Esophagus muscularis mucosa (tissue), 4 donors: Measurements from ENCODE around the gene KSR1.

Experiments
- CTCF ChIP-seq, 3 experiments: fragments of 200-600 bp in 2 of 3; fragments of 450-650 bp in 1 of 3; sonication (generic) in 2 of 3; IDR thresholded peaks; one replicate each; pipeline ENCODE4 v1.5.1; 2017 to 2019; ENCODE audit warnings: antibody characterized with exemption in 3 of 3, mild to moderate bottlenecking in 2 of 3, moderate library complexity in 1 of 3
- EP300 ChIP-seq: sonication (generic); formaldehyde crosslinking; IDR thresholded peaks from one replicate; pipeline ENCODE4 v1.6.1; 2017; ENCODE audit warnings: antibody characterized with exemption
- POLR2A ChIP-seq: fragments of 450-650 bp; IDR thresholded peaks from one replicate; pipeline ENCODE4 v1.6.1; 2017; ENCODE audit warnings: antibody characterized with exemption, moderate library complexity, mild to moderate bottlenecking, low read depth
- POLR2AphosphoS5 ChIP-seq, 2 donors: sonication (generic); formaldehyde crosslinking; IDR thresholded peaks; one replicate each; pipeline ENCODE4 v1.6.1; 2017; ENCODE audit warnings: antibody characterized with exemption in 2 of 2

- TF ChIP-seq CTCF (IDR thresholded peaks at IDR 0.05) (no peak), EP300 (no peak), POLR2A (no peak), POLR2AphosphoS5 (IDR thresholded peaks at IDR 0.05) (no peak)
These were observed 151.4 kb downstream of the KSR1 start for GRCh38 chr17:27607521-27608091.
